Skeletal muscle cell (primary cell): ENCODE results near the gene TMEM200A.

Source experiments
- DNase-seq: peaks from one replicate; pipeline ENCODE4 v3.0.0-alpha.2; 2010; ENCODE audit warnings: low read depth
- H3K4me3 ChIP-seq: 2 replicates; pipeline ENCODE4 v1.5.1; 2011; ENCODE audit warnings: low read depth, mild to moderate bottlenecking, control low read depth, low read length, moderate library complexity

TMEM200A gene

GRCh38 chr6:130412556-130413290, 46.9 kb downstream of the TMEM200A start:
- H3K4me3 ChIP-seq = no peak overlapping the region
- DNase-seq = no peak

GRCh38 chr6:130417951-130418350, 52.1 kb downstream of the TMEM200A start:
- no peak overlapping the region for H3K4me3 ChIP-seq
- DNase-seq = no peak

GRCh38 chr6:130420911-130421310, 55.1 kb downstream of the TMEM200A start:
- no peak overlapping the region for H3K4me3 ChIP-seq
- no peak for DNase-seq

- DNase-seq = no peak
- H3K4me3 ChIP-seq = no peak overlapping the region
Measured at GRCh38 chr6:130421585-130421984, 55.8 kb downstream of the TMEM200A start.

GRCh38 chr6:130423044-130423443, 57.2 kb downstream of the TMEM200A start:
- no peak overlapping the region for H3K4me3 ChIP-seq
- no peak for DNase-seq

GRCh38 chr6:130424710-130425109, 58.9 kb downstream of the TMEM200A start:
- H3K4me3 ChIP-seq = no peak overlapping the region
- no peak for DNase-seq

- no peak overlapping the region for H3K4me3 ChIP-seq
- DNase-seq = no peak
Measured at GRCh38 chr6:130425537-130425936, 59.7 kb downstream of the TMEM200A start.

GRCh38 chr6:130426066-130426721, 60.4 kb downstream of the TMEM200A start:
- H3K4me3 ChIP-seq = no peak overlapping the region
- DNase-seq = no peak

- DNase-seq = no peak
- H3K4me3 ChIP-seq = no peak overlapping the region
Measured at GRCh38 chr6:130431346-130431852, 65.6 kb downstream of the TMEM200A start.

- no peak overlapping the region for H3K4me3 ChIP-seq
- DNase-seq = no peak
Measured at GRCh38 chr6:130432838-130433237, 67.0 kb downstream of the TMEM200A start.

GRCh38 chr6:130434174-130434873, 68.5 kb downstream of the TMEM200A start:
- no peak for DNase-seq
- H3K4me3 ChIP-seq = no peak overlapping the region

GRCh38 chr6:130435181-130435580, 69.4 kb downstream of the TMEM200A start:
- H3K4me3 ChIP-seq = no peak overlapping the region
- DNase-seq = no peak

GRCh38 chr6:130437961-130438360, 72.1 kb downstream of the TMEM200A start:
- H3K4me3 ChIP-seq = no peak overlapping the region

GRCh38 chr6:130447374-130447773, 81.6 kb downstream of the TMEM200A start:
- DNase-seq = no peak
- no peak overlapping the region for H3K4me3 ChIP-seq

More at GRCh38 chr6:130437961-130438360, 72.1 kb downstream of the TMEM200A start:
- DNase-seq = no peak

GRCh38 chr6:130452336-130452735, 86.5 kb downstream of the TMEM200A start:
- no peak overlapping the region for H3K4me3 ChIP-seq

GRCh38 chr6:130453230-130453629, 87.4 kb downstream of the TMEM200A start:
- H3K4me3 ChIP-seq = no peak overlapping the region
- DNase-seq = no peak

More at GRCh38 chr6:130452336-130452735, 86.5 kb downstream of the TMEM200A start:
- DNase-seq = no peak

GRCh38 chr6:130457605-130458004, 91.8 kb downstream of the TMEM200A start:
- no peak for DNase-seq
- no peak overlapping the region for H3K4me3 ChIP-seq

- no peak for DNase-seq
- H3K4me3 ChIP-seq = no peak overlapping the region
Measured at GRCh38 chr6:130459316-130459715, 93.5 kb downstream of the TMEM200A start.

GRCh38 chr6:130460934-130461333, 95.1 kb downstream of the TMEM200A start:
- no peak for DNase-seq
- no peak overlapping the region for H3K4me3 ChIP-seq

- no peak for DNase-seq
- H3K4me3 ChIP-seq = no peak overlapping the region
Measured at GRCh38 chr6:130466052-130466747, 100.4 kb downstream of the TMEM200A start.
